Kidney capillary endothelial cell (primary cell): Measurements from ENCODE around the gene C4BPB.

Experiments used
- DNase-seq: peaks from one replicate; pipeline ENCODE4 v3.0.0-alpha.2; 2018; ENCODE audit warnings: low spot score

Gene C4BPB

DNA sequence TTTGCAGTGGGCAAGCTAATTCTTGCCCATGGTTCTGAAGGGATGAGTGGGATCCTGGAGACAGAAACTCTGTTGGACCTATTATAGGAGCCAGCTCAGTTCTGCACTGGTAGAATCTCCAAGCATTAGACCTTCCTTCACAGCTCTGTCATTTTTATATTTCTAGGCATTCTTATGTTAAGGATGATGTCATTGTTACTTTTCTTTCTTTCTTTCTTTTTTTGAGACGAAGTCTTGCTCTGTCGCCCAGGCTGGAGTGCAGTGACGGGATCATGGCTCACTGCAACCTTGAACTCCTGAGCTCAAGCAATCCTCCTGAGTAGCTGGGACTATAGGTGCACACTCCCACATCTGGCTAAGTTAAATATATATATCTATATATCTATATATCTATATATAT is 28.1 kb upstream of the C4BPB start:
- no peak for DNase-seq

DNA sequence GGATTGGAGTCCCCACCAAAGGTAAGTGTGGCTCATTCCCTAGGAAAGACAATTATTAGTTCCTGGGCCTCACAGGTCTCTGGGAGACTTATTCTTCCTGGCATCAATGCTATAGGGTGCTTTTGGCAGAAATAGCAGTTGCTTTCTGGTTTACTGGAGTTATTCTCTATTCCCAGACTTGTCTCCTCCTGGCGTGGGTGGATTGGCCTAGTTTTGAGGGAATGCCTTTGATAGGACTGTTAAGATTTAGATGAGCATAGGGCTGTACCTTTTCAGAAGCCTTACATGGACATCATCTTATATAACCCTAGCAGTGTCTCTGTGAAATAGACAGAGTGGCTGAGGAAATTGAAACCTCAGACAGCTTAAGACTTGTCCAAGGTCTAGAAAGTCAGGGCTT is 26.6 kb upstream of the C4BPB start:
- no peak for DNase-seq

DNA sequence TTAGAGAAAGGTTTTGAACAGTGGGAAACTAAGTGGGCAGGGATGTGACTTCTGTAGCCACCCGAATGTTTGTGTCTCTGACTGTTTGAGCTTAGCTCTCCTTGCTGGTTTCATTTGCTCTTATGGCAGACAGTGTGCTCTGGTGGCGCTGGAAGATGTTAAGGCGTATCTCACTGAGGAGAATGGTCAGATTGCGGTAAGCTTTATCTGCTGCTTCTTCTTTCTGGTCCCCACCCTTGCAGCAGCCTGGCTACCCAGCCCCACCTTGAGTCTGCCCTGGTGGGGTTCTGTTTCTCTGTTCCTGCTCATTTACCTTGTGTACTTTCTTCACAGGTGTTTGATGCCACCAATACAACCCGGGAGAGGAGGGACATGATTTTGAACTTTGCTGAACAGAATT is 25.6 kb upstream of the C4BPB start:
- no peak for DNase-seq

DNA sequence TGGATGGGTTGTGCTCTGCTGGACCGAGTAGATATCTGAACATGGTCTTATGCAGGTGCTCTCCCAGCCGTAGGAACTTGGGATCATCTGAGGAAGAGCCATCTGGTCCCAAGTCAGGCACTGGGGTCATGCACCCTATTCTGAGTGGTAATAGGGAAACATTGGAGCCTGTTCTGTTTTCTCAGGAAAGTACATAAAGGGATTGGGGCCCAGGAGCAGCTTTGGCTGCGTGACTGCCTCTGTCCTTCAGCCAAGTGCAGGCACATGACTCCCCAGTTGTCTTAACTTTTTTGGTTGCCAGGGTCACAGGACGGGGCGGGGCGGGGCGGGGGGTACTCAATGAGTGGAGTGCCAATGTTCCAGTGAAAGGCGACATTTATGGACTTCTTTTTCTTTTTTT is 24.1 kb upstream of the C4BPB start:
- DNase-seq = no peak

DNA sequence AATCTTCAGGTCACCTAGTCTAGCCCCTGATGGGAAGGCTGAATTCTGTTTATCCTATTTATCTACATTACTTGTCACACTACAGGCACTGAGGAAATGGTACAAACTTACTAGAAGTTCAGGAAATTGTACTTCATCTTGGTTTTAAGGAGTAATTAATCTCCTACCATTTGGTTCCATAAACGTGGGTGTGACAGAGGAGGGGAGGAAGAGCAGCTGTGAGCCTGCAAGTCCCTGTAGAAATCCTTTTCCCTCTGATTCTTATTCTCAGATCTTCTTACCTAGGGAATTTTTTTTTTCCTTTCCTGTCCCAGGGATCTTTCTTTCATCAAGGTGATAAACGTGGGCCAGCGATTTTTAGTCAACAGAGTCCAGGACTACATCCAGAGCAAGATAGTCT is 21.5 kb upstream of the C4BPB start:
- DNase-seq = no peak

- DNase-seq = no peak
Observed at GRCh38 chr1:207067665-207068064, 21.0 kb upstream of the C4BPB start.

DNA sequence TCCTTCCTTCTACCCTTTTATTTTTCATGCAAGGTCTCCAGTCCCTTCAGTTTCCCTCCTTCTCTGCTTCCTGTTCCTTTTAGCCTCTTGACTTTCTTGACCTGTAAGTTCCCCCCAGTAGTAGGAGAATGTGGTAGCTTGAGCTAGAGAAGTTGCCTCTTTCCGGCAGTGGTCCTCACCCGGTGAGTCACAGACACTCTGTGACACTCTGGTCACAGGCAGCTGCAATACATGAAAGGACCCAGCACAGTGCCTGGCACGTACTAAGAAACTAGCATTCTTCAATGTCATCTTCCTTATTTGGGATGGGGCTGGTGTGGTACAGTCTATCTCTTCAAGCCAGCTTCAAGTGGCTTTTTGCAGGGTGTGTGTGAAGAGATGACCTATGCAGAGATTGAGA is 19.6 kb upstream of the C4BPB start:
- DNase-seq = no peak

DNA sequence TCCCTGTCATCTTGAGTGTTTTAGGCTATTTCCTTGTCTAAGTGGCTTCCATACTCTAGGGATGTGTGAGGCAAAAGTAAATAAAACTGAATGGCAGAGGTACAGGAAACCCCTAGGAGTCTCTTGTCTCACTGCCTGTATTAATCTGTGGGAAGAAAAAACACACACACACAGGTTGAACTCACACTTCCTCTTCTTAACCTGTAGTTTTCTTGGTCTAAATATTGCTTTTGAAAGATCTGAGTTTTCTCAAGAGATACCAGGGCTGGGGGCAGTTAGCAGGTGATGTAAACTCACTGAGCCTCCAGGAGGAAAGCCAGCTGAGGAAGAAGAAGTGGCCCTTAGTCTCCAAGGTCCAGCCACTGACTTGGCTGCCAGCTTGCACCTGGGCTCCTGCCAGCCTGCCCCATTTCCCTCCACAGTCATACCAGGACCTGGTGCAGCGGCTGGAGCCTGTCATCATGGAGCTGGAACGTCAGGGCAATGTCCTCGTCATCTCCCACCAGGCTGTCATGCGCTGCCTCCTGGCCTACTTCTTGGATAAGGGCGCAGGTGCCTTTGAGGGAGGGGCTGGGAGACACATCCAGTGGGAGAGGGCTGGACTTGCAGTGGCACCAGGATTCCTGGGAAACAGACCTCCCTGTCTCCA is 18.7 kb upstream of the C4BPB start:
- DNase-seq = no peak

DNA sequence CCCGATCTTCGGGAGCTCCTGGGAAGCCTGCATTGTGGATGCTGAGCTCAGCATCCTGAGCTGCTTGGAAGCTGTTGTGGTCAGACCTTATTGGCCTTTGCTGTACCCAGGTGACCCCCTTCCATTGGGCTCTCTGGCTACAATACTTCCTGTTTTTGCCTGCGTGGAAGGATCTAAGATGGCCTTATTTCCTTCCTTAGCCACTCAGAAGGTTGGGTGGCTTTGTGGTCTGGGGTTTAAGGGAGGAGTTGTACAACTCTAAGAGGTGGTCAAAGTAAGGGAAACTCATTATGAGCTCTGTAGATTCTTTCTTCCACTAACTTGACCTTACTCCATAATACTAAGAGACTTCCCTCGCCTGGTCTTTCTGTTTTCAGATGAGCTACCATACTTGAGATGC is 17.8 kb upstream of the C4BPB start:
- DNase-seq = no peak

GRCh38 chr1:207071426-207071825 is 17.2 kb upstream of the C4BPB start:
- DNase-seq = no peak

DNA sequence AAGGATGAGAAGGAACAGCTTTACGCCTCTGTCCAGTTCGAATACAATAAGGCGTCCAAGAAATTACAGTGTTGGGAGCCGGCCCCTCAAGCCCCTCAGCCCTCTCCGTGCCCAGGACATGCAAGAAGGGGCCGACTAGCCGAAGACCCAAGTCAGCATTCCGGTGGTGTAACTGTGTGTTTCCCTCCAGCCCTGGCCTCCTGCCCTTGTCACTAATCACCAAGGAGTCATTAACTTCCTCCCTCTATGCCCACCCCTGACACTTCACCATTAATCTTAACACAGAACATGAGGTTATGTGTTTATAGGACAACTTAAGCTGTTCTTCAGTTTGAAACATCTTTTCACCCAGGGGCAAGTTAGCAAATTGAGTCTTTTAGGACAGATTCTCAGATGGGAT is 16.4 kb upstream of the C4BPB start:
- DNase-seq = no peak

DNA sequence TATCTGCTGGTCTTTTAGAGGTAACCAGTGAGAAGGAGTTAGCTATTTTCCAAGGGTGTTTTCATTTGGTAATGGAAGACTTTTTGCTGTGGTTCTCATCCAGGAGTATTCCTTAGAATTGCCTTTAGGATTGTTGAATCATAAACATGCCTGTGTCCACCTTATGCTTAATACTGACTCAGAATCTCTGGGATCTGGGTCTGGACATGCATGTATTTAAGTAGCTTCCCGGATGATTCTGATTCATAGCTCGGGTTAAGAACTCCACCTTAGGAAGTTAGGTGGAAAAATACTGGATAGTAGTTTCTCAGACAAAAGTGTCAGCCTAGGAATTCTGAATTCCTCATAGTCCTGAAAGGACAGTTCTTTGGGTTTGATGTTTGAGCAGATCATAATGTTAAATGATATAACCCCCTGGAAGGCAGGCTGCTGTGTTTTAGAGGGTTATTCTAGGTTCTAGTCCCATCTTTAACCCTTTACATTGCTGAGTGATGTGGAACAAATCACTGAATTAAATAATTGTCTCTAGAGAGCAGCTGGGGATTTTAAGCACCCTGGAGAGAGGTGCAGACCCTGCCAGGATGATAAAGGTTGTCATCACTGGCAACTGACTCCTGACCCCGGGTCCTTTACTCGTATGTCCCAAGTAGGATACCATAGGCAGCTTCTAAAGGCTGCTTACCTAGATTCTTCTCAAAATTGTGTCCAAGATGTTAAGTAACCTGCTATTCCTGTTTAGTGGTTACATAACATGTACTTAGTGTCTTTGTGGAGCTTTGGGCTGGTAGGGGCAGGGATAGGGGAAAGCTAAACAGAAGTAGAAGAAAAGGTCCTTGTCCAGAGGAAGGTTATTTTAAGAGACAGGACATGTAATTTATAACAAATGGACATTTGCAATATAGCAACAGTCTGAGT is 14.5 kb upstream of the C4BPB start:
- DNase-seq = no peak

GRCh38 chr1:207076181-207076955 is 12.3 kb upstream of the C4BPB start:
- no peak for DNase-seq

DNA sequence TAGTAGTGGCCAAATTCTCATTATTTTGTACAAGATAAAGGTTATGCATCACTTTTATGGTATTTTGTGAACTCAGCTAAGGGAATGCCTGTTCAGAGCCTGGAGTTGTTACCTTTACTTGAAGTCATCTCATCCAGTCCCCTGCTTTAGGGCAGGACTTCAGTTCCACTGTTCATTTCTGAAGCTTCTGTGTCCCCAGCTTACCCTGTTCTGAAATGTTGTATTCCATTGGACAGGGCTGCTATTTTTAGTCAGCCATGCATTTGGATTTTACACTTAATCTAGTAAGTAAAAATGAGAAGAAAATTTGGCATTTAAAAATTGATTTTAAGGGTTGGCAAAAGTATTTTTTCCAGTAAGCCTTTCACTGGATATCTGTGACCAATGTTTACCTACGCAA is 11.6 kb upstream of the C4BPB start:
- DNase-seq = no peak

- peak; percentile 66 for DNase-seq
Observed at GRCh38 chr1:207077470-207078377, 10.9 kb upstream of the C4BPB start.

- DNase-seq = no peak
Observed at GRCh38 chr1:207078578-207079132, 10.0 kb upstream of the C4BPB start.

- DNase-seq = no peak
Observed at GRCh38 chr1:207079706-207080241, 8.9 kb upstream of the C4BPB start.

DNA sequence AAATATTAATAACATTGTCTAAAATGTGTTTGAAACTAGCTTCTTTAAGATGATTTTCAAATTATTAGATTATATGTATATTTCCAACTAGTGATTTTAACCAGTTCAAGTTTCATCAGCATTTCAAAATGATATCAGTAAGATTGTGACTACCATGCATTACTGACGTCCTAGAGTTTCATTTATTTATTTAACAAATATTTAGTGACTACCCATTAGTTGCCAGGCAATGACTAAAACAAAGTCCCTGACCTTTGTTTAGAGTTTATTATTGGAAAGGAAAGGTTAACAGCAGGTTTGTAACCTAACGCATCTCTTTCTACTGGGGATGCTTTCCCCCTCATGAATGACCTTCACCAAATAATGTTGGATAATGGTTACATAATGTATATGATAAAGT is 7.6 kb upstream of the C4BPB start:
- no peak for DNase-seq

DNA sequence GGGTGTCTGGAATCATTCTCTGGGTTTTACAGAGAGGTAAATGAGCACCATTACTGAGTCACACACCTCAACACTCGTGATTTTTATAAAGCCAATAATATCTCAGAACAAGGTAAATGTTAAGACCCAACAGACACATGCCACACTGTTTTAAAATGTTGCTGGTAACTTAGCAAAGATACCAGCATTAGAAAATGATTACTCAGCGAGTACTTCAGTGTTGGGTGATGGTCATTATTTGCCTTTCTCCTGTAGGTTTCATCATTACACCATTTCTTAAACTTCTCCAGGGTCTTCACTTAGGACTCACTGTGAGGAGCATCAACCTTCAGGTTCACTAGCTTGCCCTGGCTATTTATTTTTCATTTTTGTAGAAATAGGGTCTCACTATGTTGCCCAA is 6.9 kb upstream of the C4BPB start:
- DNase-seq = no peak

DNA sequence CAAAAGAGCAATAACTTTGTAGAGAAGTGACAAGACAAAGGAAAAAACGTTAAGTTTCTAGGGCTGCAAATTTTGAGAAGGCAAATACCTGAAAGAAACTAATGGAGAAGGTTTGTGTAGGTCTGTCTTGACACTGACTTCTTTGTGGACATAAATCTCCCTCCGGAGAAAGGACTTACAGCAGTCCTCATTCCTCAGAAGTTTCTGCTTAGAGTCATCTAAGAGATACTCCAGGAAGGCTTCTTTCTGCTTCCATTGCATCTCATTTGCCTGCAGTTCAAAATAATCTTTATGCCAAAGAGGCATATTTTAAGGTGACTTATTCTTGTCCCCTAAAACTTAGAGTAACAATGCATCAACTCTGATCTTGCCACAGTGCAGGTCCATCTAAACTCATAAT is 4.4 kb upstream of the C4BPB start:
- DNase-seq = no peak

DNA sequence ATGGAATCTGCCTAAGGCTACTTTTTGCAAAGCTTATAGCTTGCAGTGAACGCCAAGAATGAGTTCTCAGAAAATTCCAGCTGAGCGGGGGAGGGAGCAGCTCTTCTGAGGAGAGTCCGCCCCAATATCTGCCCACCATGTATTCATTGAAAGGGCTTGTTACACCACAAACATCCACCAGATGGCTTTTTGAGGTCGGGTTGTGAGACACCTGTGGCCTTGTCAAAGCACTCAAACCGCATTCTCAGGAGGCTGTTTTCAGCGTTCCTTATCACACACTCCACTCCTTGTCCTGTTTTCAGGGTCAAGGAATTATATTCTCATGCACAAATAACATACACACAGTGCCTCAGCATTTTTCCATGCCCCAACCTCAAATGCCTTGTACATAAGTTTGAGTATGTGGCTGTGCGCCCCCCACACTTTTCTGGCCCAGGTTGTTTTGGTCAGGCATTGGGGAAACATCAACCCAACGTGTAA is 3.9 kb upstream of the C4BPB start:
- DNase-seq = peak; percentile 20
